SJSA1 (cell line): Measurements from ENCODE around the gene ARHGAP6. TPM values are rescaled to one million over a fixed set of nuclear protein-coding genes. Genes with fewer than 3 reads are reported as not detected.
"Not testable (repeated sequence)": the region's sequence is repeated elsewhere in the genome, so short reads cannot be mapped to it uniquely, and the experiment has no call there.

Experiments
- DNase-seq, 2 experiments: peaks; one replicate each; pipeline ENCODE4 v3.0.0-alpha.2; 2015 to 2020; ENCODE audit warnings: low spot score in 2 of 2, low read depth in 1 of 2
- H3K27ac ChIP-seq: fragments of 250-450 bp; sonication (Bioruptor Pico); 2 replicates; pipeline ENCODE4 v1.5.1; 2020; ENCODE audit warnings: mild to moderate bottlenecking, moderate library complexity
- H3K27me3 ChIP-seq: fragments of 250-450 bp; sonication (Bioruptor Pico); replicated peaks from 2 replicates; pipeline ENCODE4 v1.5.1; 2020; ENCODE audit warnings: mild to moderate bottlenecking, moderate library complexity
- H3K36me3 ChIP-seq: fragments of 250-450 bp; sonication (Bioruptor Pico); 2 replicates; pipeline ENCODE4 v1.5.1; 2020; ENCODE audit warnings: mild to moderate bottlenecking
- H3K4me1 ChIP-seq: fragments of 250-450 bp; sonication (Bioruptor Pico); replicated peaks from 2 replicates; pipeline ENCODE4 v1.6.1; 2021; ENCODE audit warnings: mild to moderate bottlenecking
- H3K4me3 ChIP-seq: fragments of 250-450 bp; sonication (Bioruptor Pico); 2 replicates; pipeline ENCODE4 v1.5.1; 2020; ENCODE audit warnings: mild to moderate bottlenecking
- H3K9me3 ChIP-seq: fragments of 250-450 bp; sonication (Bioruptor Pico); replicated peaks from 2 replicates; pipeline ENCODE4 v1.5.1; 2020; ENCODE audit warnings: mild to moderate bottlenecking
- total RNA-seq: library from RNA; depleted of rRNA; stranded (reverse); fragments of >200 nt; shearing (Covaris generic); gene quantifications from 2 replicates; pipeline ENCODE4 v1.2.3, GENCODE V29; 2014

ARHGAP6 gene
- total RNA-seq, 1 experiment from 2014 or later: 0.11 TPM

- not testable (repeated sequence) for H3K27ac ChIP-seq, H3K4me1 ChIP-seq, DNase-seq, H3K9me3 ChIP-seq, H3K36me3 ChIP-seq, H3K27me3 ChIP-seq, H3K4me3 ChIP-seq
Measured at GRCh38 chrX:11491375-11491774, 174.3 kb downstream of the ARHGAP6 start.

- no peaks in the 10 kb centered on the region for H3K9me3 ChIP-seq
- H3K4me1 ChIP-seq: no peaks in the 10 kb centered on the region
- no peak overlapping the region for H3K27ac ChIP-seq
- DNase-seq: no peak
- H3K27me3 ChIP-seq: no peaks in the 10 kb centered on the region
- H3K4me3 ChIP-seq: no peak overlapping the region
- no peaks in the 10 kb centered on the region for H3K36me3 ChIP-seq
Measured at GRCh38 chrX:11484290-11484689, 181.4 kb downstream of the ARHGAP6 start.

GRCh38 chrX:11481035-11481434 is 184.7 kb downstream of the ARHGAP6 start:
- no peak for DNase-seq
- Histone ChIP-seq H3K27me3 (no peaks in the 10 kb centered on the region), H3K9me3 (no peaks in the 10 kb centered on the region), H3K4me1 (no peaks in the 10 kb centered on the region), H3K27ac (no peak overlapping the region), H3K36me3 (no peaks in the 10 kb centered on the region), H3K4me3 (no peak overlapping the region)

- Histone ChIP-seq H3K9me3 (no peaks in the 10 kb centered on the region), H3K36me3 (no peaks in the 10 kb centered on the region), H3K4me3 (no peak overlapping the region), H3K27me3 (no peaks in the 10 kb centered on the region), H3K4me1 (no peaks in the 10 kb centered on the region), H3K27ac (no peak overlapping the region)
- DNase-seq: no peak
Measured at GRCh38 chrX:11480626-11481025, 185.1 kb downstream of the ARHGAP6 start.

GRCh38 chrX:11478911-11479310 is 186.8 kb downstream of the ARHGAP6 start:
- H3K27ac ChIP-seq: no peak overlapping the region
- H3K27me3 ChIP-seq: no peaks in the 10 kb centered on the region
- no peaks in the 10 kb centered on the region for H3K9me3 ChIP-seq
- DNase-seq: no peak
- H3K4me1 ChIP-seq: no peaks in the 10 kb centered on the region
- H3K36me3 ChIP-seq: no peaks in the 10 kb centered on the region
- H3K4me3 ChIP-seq: no peak overlapping the region

- Histone ChIP-seq H3K4me3 (no peak overlapping the region), H3K36me3 (no peaks in the 10 kb centered on the region), H3K27me3 (no peaks in the 10 kb centered on the region), H3K9me3 (no peaks in the 10 kb centered on the region), H3K27ac (no peak overlapping the region), H3K4me1 (no peaks in the 10 kb centered on the region)
- no peak for DNase-seq
Measured at GRCh38 chrX:11478026-11478425, 187.7 kb downstream of the ARHGAP6 start.

- H3K4me1 ChIP-seq: no peaks in the 10 kb centered on the region
- no peaks in the 10 kb centered on the region for H3K27me3 ChIP-seq
- H3K9me3 ChIP-seq: no peaks in the 10 kb centered on the region
- no peak overlapping the region for H3K27ac ChIP-seq
- H3K36me3 ChIP-seq: no peaks in the 10 kb centered on the region
- H3K4me3 ChIP-seq: no peak overlapping the region
- DNase-seq: no peak
Measured at GRCh38 chrX:11474576-11474975, 191.1 kb downstream of the ARHGAP6 start.

- Histone ChIP-seq H3K27me3 (no peaks in the 10 kb centered on the region), H3K4me3 (no peak overlapping the region), H3K27ac (no peak overlapping the region), H3K9me3 (no peaks in the 10 kb centered on the region), H3K36me3 (no peaks in the 10 kb centered on the region), H3K4me1 (no peaks in the 10 kb centered on the region)
- DNase-seq: no peak
Measured at GRCh38 chrX:11474021-11474420, 191.7 kb downstream of the ARHGAP6 start.

- no peaks in the 10 kb centered on the region for H3K4me1 ChIP-seq
- no peak overlapping the region for H3K27ac ChIP-seq
Measured at GRCh38 chrX:11472879-11473278, 192.8 kb downstream of the ARHGAP6 start.

GRCh38 chrX:11472381-11472780 is 193.3 kb downstream of the ARHGAP6 start:
- Histone ChIP-seq H3K4me3 (no peak overlapping the region), H3K27ac (no peak overlapping the region), H3K4me1 (no peaks in the 10 kb centered on the region), H3K27me3 (no peaks in the 10 kb centered on the region), H3K9me3 (no peaks in the 10 kb centered on the region), H3K36me3 (no peaks in the 10 kb centered on the region)
- DNase-seq: no peak

More at GRCh38 chrX:11472879-11473278, 192.8 kb downstream of the ARHGAP6 start:
- H3K4me3 ChIP-seq: no peak overlapping the region
- no peaks in the 10 kb centered on the region for H3K36me3 ChIP-seq
- no peak for DNase-seq
- H3K9me3 ChIP-seq: no peaks in the 10 kb centered on the region
- no peaks in the 10 kb centered on the region for H3K27me3 ChIP-seq

GRCh38 chrX:11470250-11470974 is 195.3 kb downstream of the ARHGAP6 start:
- DNase-seq: no peak
- H3K27me3 ChIP-seq: no peaks in the 10 kb centered on the region
- H3K4me1 ChIP-seq: no peaks in the 10 kb centered on the region
- no peak overlapping the region for H3K4me3 ChIP-seq
- no peaks in the 10 kb centered on the region for H3K9me3 ChIP-seq
- no peak overlapping the region for H3K27ac ChIP-seq
- H3K36me3 ChIP-seq: no peaks in the 10 kb centered on the region

GRCh38 chrX:11465648-11466411 is 199.9 kb downstream of the ARHGAP6 start:
- no peaks in the 10 kb centered on the region for H3K27me3 ChIP-seq
- no peaks in the 10 kb centered on the region for H3K4me1 ChIP-seq
- H3K36me3 ChIP-seq: no peaks in the 10 kb centered on the region
- DNase-seq: no peak
- H3K4me3 ChIP-seq: no peak overlapping the region
- no peak overlapping the region for H3K27ac ChIP-seq
- no peaks in the 10 kb centered on the region for H3K9me3 ChIP-seq

GRCh38 chrX:11464836-11465463 is 200.8 kb downstream of the ARHGAP6 start:
- no peaks in the 10 kb centered on the region for H3K4me1 ChIP-seq
- no peak for DNase-seq
- no peaks in the 10 kb centered on the region for H3K9me3 ChIP-seq
- no peak overlapping the region for H3K4me3 ChIP-seq
- no peak overlapping the region for H3K27ac ChIP-seq
- H3K27me3 ChIP-seq: no peaks in the 10 kb centered on the region
- H3K36me3 ChIP-seq: no peaks in the 10 kb centered on the region

- no peak for DNase-seq
- Histone ChIP-seq H3K4me1 (no peaks in the 10 kb centered on the region), H3K27ac (no peak overlapping the region)
Measured at GRCh38 chrX:11464380-11464779, 201.3 kb downstream of the ARHGAP6 start.

More at GRCh38 chrX:11464380-11464779, 201.3 kb downstream of the ARHGAP6 start:
- Histone ChIP-seq H3K27me3 (no peaks in the 10 kb centered on the region), H3K36me3 (no peaks in the 10 kb centered on the region), H3K9me3 (no peaks in the 10 kb centered on the region), H3K4me3 (no peak overlapping the region)
